ENCODE measurements around the gene ABCC2.

GRCh38 chr10:99750641-99751040, 31.8 kb upstream of the ABCC2 start:
- TF ChIP-seq, protein P1, sequence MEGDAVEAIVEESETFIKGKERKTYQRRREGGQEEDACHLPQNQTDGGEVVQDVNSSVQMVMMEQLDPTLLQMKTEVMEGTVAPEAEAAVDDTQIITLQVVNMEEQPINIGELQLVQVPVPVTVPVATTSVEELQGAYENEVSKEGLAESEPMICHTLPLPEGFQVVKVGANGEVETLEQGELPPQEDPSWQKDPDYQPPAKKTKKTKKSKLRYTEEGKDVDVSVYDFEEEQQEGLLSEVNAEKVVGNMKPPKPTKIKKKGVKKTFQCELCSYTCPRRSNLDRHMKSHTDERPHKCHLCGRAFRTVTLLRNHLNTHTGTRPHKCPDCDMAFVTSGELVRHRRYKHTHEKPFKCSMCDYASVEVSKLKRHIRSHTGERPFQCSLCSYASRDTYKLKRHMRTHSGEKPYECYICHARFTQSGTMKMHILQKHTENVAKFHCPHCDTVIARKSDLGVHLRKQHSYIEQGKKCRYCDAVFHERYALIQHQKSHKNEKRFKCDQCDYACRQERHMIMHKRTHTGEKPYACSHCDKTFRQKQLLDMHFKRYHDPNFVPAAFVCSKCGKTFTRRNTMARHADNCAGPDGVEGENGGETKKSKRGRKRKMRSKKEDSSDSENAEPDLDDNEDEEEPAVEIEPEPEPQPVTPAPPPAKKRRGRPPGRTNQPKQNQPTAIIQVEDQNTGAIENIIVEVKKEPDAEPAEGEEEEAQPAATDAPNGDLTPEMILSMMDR (IDR thresholded peaks at IDR 0.05; ENCODE audit: poor library complexity), result no peak
- TF ChIP-seq EZH2 (IDR thresholded peaks at IDR 0.05; ENCODE audit: borderline replicate concordance), result no peak
